HepG2 (cell line): ENCODE data around the gene FIBP. TPM values are rescaled to one million over a fixed set of nuclear protein-coding genes. Genes with fewer than 3 reads are reported as not detected.
A peak's percentile ranks its signal among the peaks of the same experiment; 100 is the strongest.

Source experiments
- ATAD3A ChIP-seq: sonication (generic); formaldehyde crosslinking; IDR thresholded peaks from 2 replicates; pipeline ENCODE4 v1.4.0; 2020; ENCODE audit warnings: missing genetic modification reagents
- HNF1A ChIP-seq, 2 experiments: sonication (generic) in 1 of 2; formaldehyde crosslinking in 1 of 2; IDR thresholded peaks; 2 replicates each; pipeline versions ENCODE4 v1.4.0 to v1.6.1; 2016 to 2020; ENCODE audit warnings: borderline replicate concordance in 1 of 2, low read depth in 1 of 2, mild to moderate bottlenecking in 1 of 2, missing genetic modification reagents in 1 of 2
- IRF2 ChIP-seq: IDR thresholded peaks from 2 replicates; pipeline ENCODE4 v1.6.1; 2018; ENCODE audit warnings: missing genetic modification reagents, missing compliant biosample characterization
- MATR3 ChIP-seq: sonication (generic); formaldehyde crosslinking; IDR thresholded peaks from 2 replicates; pipeline ENCODE4 v1.4.0; 2020; ENCODE audit warnings: missing genetic modification reagents
- PHF8 ChIP-seq: sonication (generic); formaldehyde crosslinking; IDR thresholded peaks from 2 replicates; pipeline ENCODE4 v1.5.0; 2020; ENCODE audit warnings: missing genetic modification reagents
- POLR2A ChIP-seq, 2 experiments: IDR thresholded peaks; 2 replicates each; pipeline ENCODE4 v1.6.1; 2011; ENCODE audit warnings: low read depth in 2 of 2, low read length in 2 of 2, mild to moderate bottlenecking in 1 of 2, moderate library complexity in 1 of 2; ENCODE audit not compliant: insufficient read depth in 1 of 2
- RXRA ChIP-seq: sonication (generic); formaldehyde crosslinking; IDR thresholded peaks from 2 replicates; pipeline ENCODE4 v1.5.1; 2020; ENCODE audit warnings: missing genetic modification reagents
- RXRB ChIP-seq: IDR thresholded peaks from 2 replicates; pipeline ENCODE4 v1.6.1; 2016; ENCODE audit warnings: borderline replicate concordance, missing genetic modification reagents, missing compliant biosample characterization
- SIX4 ChIP-seq: sonication (generic); formaldehyde crosslinking; IDR thresholded peaks from 2 replicates; pipeline ENCODE4 v1.4.0; 2020; ENCODE audit warnings: missing genetic modification reagents
- TCF7L2 ChIP-seq: IDR thresholded peaks from 2 replicates; pipeline ENCODE4 v1.6.1; 2011; ENCODE audit warnings: mild to moderate bottlenecking, low read depth, low read length, moderate library complexity
- XRCC5 ChIP-seq: fragments of 200-400 bp; formaldehyde crosslinking; optimal IDR thresholded peaks from 2 replicates; pipeline ENCODE3; 2017; ENCODE audit warnings: mild to moderate bottlenecking, low read length
- YY1 ChIP-seq: IDR thresholded peaks from 2 replicates; pipeline ENCODE4 v1.6.1; 2011; ENCODE audit warnings: low read length, low read depth, moderate library complexity, mild to moderate bottlenecking; ENCODE audit not compliant: insufficient read depth, insufficient replicate concordance
- ZBTB21 ChIP-seq: sonication (generic); formaldehyde crosslinking; IDR thresholded peaks from 2 replicates; pipeline ENCODE4 v1.4.0; 2020; ENCODE audit warnings: missing genetic modification reagents
- ZFP62 ChIP-seq: sonication (generic); formaldehyde crosslinking; IDR thresholded peaks from 2 replicates; pipeline ENCODE4 v1.4.0; 2020; ENCODE audit warnings: missing genetic modification reagents
- ZNF280D ChIP-seq: sonication (generic); formaldehyde crosslinking; IDR thresholded peaks from 2 replicates; pipeline ENCODE4 v1.5.1; 2020; ENCODE audit warnings: mild to moderate bottlenecking, missing genetic modification reagents
- ZNF687 ChIP-seq: sonication (generic); formaldehyde crosslinking; IDR thresholded peaks from 2 replicates; pipeline ENCODE4 v1.5.1; 2020; ENCODE audit warnings: mild to moderate bottlenecking, missing genetic modification reagents, moderate library complexity
- polyA plus RNA-seq, 8 experiments: library from polyadenylated mRNA; depleted of rRNA in 3 of 8; stranded (reverse) in 7 of 8; unstranded in 1 of 8; fragments of >200 nt; fragmentation: Illumina TruSeq in 4 of 8; extraction: Trizol in 4 of 8; gene quantifications; 2 replicates each; pipeline versions ENCODE4 v1.2.1 to v1.2.3, GENCODE V29; 2011 to 2016; ENCODE audit warnings: low read depth in 4 of 8, missing spikeins in 1 of 8, mixed read lengths in 1 of 8; ENCODE audit not compliant: insufficient read depth in 1 of 8
- total RNA-seq, 5 experiments: library from RNA; depleted of rRNA; stranded (reverse); fragments of >200 nt; fragmentation: Illumina TruSeq; extraction: Trizol; gene quantifications; 2 replicates each; pipeline ENCODE4 v1.2.3, GENCODE V29; 2016; ENCODE audit warnings: low read depth in 1 of 5

The FIBP gene
- total and polyA plus RNA-seq, 2 of the 13 experiments (the other 11 are each of a cell fraction or from before 2014, with no cell fraction given): 42.9 to 62.1 TPM

DNA sequence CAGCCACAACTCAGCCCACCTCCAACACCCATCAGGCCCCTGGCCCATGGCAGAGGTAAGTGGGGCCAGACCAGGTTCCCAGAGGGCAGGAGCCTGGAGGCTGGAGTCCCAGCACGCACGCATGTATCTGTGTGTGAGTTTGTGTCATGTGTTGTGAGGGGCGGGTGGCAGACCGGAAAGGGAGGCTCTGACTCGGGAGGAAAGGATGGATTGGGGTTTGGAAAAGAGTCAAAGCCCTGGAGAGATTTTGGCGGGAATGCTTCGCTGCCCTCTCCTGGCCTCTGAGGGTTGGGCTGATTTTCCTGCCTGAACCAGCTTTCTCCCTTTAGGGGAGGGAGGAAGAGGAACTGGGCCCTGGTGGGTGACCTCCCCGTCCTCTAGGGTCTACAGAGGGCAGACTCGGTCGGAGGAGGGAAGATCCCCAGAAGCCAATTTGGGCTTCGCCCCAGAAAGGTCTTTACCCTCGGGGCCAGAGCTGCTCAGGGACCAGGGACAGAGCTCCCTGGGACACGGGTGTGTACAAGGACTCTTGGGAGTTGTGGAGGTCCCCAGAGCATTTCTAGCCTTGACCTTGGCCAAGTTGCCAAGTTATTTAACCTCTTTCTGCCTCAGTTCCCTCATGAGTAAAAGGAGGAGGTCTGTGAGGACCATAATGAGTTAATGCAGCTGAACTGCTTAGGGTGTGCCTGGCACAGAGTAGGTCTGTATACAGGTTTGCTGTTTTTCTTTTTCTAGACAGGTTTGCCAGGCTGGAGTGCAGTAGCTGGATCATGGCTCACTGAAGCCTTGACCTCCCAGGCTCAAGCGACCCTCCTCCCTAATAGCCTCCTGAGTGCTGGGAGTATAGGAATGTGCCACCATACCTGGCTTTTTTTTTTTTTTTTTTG lies 23.7 kb upstream of the FIBP start (continued):
- TF ChIP-seq ZNF687 (CRISPR knock-in tag) (peak; percentile 60), ATAD3A (no peak), RXRB (no peak), YY1 (no peak), ZNF280D (CRISPR knock-in tag) (no peak), HNF1A (IDR thresholded peaks at IDR 0.05; ENCODE audit: low read depth) (no peak), HNF1A (CRISPR knock-in tag; IDR thresholded peaks at IDR 0.05; ENCODE audit: borderline replicate concordance) (no peak), XRCC5 (peak; percentile 52), ZFP62 (CRISPR knock-in tag) (no peak), RXRA (0 out of 2 replicates have a peak, but pooled peaks have one; percentile 12), TCF7L2 (no peak), ZBTB21 (no peak), MATR3 (no peak), PHF8 (CRISPR knock-in tag) (no peak), SIX4 (CRISPR knock-in tag) (no peak), IRF2 (CRISPR knock-in tag) (no peak), POLR2A (IDR thresholded peaks at IDR 0.05; ENCODE audit: insufficient read depth in 1 of 2, low read depth in 2 of 2, low read length in 2 of 2) (no peak)
